ENCODE measurements around the gene RCOR1. TPM values are rescaled to one million over a fixed set of nuclear protein-coding genes. Genes with fewer than 3 reads are reported as not detected.
"Not testable (repeated sequence)": the region's sequence is repeated elsewhere in the genome, so short reads cannot be mapped to it uniquely, and the experiment has no call there.

The RCOR1 gene
- total RNA-seq, 1 experiment from 2014 or later: 34.1 TPM

DNA sequence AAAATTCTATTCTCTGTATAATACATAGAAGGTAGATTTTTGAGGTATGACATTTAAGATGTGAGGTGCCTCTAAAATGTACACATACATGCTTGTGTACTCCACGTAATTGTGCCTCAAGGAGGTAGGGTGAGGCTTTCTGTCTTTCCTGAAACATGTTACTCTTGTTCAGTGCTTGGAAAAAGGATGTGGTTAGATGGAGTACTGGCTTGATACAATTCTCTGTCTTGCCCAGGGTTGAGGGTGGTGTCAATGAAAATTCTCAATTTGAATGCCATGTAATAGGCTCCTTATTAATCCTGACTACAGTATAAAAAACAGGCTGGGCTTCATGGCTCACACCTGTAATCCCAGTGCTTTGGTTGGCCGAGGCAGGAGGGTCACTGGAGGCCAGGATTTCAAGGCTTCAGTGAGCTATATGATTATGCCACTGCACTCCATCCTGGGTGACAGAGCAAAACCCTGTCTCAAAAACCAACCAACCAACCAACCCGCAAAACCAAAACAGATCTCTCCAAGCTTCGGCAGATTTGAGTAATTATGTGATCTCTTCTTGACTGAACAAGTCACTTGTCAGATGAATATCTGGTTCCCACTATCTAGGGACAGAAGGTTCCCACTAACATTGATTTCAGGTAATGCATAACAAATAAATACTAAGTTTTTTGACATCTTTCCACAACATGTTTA is 41.6 kb downstream of the RCOR1 start:
- no peaks in the 10 kb centered on the region for H4K20me1 ChIP-seq (ENCODE audit: control insufficient read depth, insufficient read depth, insufficient read length)
- peaks cover 20 to 31% of the 10 kb centered on the region in 2 experiments for H3K4me1 Mint-ChIP-seq
- no peak overlapping the region for H3K4me2 ChIP-seq (ENCODE audit: insufficient read depth, insufficient read length, low read length)
- no peak overlapping the region for H3K14ac ChIP-seq (ENCODE audit: insufficient read depth, low read length)
- H3K9me3 Mint-ChIP-seq: no peaks in the 10 kb centered on the region
- no peak overlapping the region for H3K27ac Mint-ChIP-seq
- no peak overlapping the region for H2BK5ac ChIP-seq (ENCODE audit: insufficient read length, low read length)
- H2BK12ac ChIP-seq (ENCODE audit: insufficient read length, low read depth, low read length): no peak overlapping the region
- H4K8ac ChIP-seq (replicated peaks; ENCODE audit: insufficient read length, low read depth, low read length): no peak overlapping the region
- no peak overlapping the region for H4K5ac ChIP-seq (ENCODE audit: insufficient read length, low read depth, low read length)
- no peaks in the 10 kb centered on the region for H3K27me3 Mint-ChIP-seq (ENCODE audit: low read depth)
- H2AFZ ChIP-seq (ENCODE audit: low read length): no peak overlapping the region
- no peak overlapping the region for H3K9ac ChIP-seq (ENCODE audit: extremely low read depth, insufficient read length, low read length)
- no peak overlapping the region for H4K91ac ChIP-seq (ENCODE audit: insufficient read length, low read depth, low read length)
- no CpG with 5 or more reads among the region's 4 CpGs for WGBS (ENCODE audit: extremely low coverage, insufficient read length, low lambda C conversion rate)
- H3K36me3 Mint-ChIP-seq (ENCODE audit: insufficient read depth in 1 of 3, low read depth in 3 of 3): 0 out of 7 replicates have a peak, but pooled peaks cover 0 to under 1% (median 0%) of the 10 kb centered on the region in 3 experiments
- H3K18ac ChIP-seq (ENCODE audit: insufficient read length, low read depth, low read length): no peak overlapping the region
- H3K4me3 Mint-ChIP-seq: no peak overlapping the region
- TF ChIP-seq, protein P1, sequence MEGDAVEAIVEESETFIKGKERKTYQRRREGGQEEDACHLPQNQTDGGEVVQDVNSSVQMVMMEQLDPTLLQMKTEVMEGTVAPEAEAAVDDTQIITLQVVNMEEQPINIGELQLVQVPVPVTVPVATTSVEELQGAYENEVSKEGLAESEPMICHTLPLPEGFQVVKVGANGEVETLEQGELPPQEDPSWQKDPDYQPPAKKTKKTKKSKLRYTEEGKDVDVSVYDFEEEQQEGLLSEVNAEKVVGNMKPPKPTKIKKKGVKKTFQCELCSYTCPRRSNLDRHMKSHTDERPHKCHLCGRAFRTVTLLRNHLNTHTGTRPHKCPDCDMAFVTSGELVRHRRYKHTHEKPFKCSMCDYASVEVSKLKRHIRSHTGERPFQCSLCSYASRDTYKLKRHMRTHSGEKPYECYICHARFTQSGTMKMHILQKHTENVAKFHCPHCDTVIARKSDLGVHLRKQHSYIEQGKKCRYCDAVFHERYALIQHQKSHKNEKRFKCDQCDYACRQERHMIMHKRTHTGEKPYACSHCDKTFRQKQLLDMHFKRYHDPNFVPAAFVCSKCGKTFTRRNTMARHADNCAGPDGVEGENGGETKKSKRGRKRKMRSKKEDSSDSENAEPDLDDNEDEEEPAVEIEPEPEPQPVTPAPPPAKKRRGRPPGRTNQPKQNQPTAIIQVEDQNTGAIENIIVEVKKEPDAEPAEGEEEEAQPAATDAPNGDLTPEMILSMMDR (conservative IDR thresholded peaks at IDR 0.05): no peak
- no peaks in the 10 kb centered on the region for H3K9me3 ChIP-seq (ENCODE audit: control insufficient read depth, low read depth, low read length)
- H3K27ac ChIP-seq (ENCODE audit: insufficient read length, low read depth, low read length): no peak overlapping the region
- H3K79me1 ChIP-seq (ENCODE audit: insufficient read depth, low read depth, low read length, poor library complexity, severe bottlenecking): peaks cover 19% of the 10 kb centered on the region
- no peak overlapping the region for H2BK15ac ChIP-seq (ENCODE audit: low read depth, low read length)
- H3K4me1 ChIP-seq (ENCODE audit: insufficient read depth, low read length): peaks cover 2% of the 10 kb centered on the region
- H2BK120ac ChIP-seq (ENCODE audit: low read depth, low read length, poor library complexity, severe bottlenecking): no peak overlapping the region
- no peak overlapping the region for H3K56ac ChIP-seq (ENCODE audit: insufficient read length, low read depth, low read length)
- no peaks in the 10 kb centered on the region for H3K27me3 ChIP-seq (ENCODE audit: insufficient read depth, low read length)
- no peaks in the 10 kb centered on the region for H3K23me2 ChIP-seq (ENCODE audit: insufficient read length, low read depth, low read length, poor library complexity, severe bottlenecking)
- H3K23ac ChIP-seq (ENCODE audit: insufficient read length, low read depth, low read length): no peak overlapping the region
- no peak overlapping the region for H2AK5ac ChIP-seq (ENCODE audit: insufficient read length, low read length)
- DNase-seq: no peak
- no peak overlapping the region for H2BK20ac ChIP-seq (ENCODE audit: low read depth, low read length, poor library complexity, severe bottlenecking)
- no peak overlapping the region for H3K4ac ChIP-seq (ENCODE audit: low read depth, low read length)
- peaks cover 10% of the 10 kb centered on the region; the same call in 1 of the 2 replicates for H3K79me2 ChIP-seq (ENCODE audit: insufficient read depth, low read length)
- no peak overlapping the region for H3T11ph ChIP-seq (ENCODE audit: low read length)

DNA sequence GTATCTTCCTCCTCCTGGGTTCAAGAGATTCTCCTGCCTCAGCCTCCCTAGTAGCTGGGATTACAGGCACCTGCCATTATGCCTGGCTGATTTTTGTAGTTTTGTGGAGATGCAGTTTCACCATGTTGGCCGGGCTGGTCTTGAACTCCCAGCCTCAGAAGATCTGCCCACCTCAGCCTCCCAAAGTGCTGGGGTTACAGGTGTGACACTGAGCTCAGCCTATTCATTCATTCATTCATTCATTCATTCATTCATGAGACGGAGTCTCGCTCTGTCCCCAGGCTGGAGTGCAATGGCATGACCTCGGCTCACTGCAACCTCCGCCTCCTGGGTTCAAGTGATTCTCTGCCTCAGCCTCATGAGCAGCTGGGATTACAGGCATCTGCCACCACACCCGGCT is 47.2 kb downstream of the RCOR1 start:
- H3K27ac ChIP-seq (ENCODE audit: insufficient read length, low read depth, low read length); H4K91ac ChIP-seq (ENCODE audit: insufficient read length, low read depth, low read length); H3K27me3 ChIP-seq (ENCODE audit: insufficient read depth, low read length); DNase-seq; H3K23me2 ChIP-seq (ENCODE audit: insufficient read length, low read depth, low read length, poor library complexity, severe bottlenecking); H4K5ac ChIP-seq (ENCODE audit: insufficient read length, low read depth, low read length); H3K14ac ChIP-seq (ENCODE audit: insufficient read depth, low read length); H2BK15ac ChIP-seq (ENCODE audit: low read depth, low read length); H2BK5ac ChIP-seq (ENCODE audit: insufficient read length, low read length); H4K8ac ChIP-seq (replicated peaks; ENCODE audit: insufficient read length, low read depth, low read length); H2BK12ac ChIP-seq (ENCODE audit: insufficient read length, low read depth, low read length); H3K79me1 ChIP-seq (ENCODE audit: insufficient read depth, low read depth, low read length, poor library complexity, severe bottlenecking); H2AFZ ChIP-seq (ENCODE audit: low read length); H3K9ac ChIP-seq (ENCODE audit: extremely low read depth, insufficient read length, low read length); H3K18ac ChIP-seq (ENCODE audit: insufficient read length, low read depth, low read length); H2BK20ac ChIP-seq (ENCODE audit: low read depth, low read length, poor library complexity, severe bottlenecking); H3K4ac ChIP-seq (ENCODE audit: low read depth, low read length); H3K27me3 Mint-ChIP-seq (ENCODE audit: low read depth); H3K27ac Mint-ChIP-seq; H3T11ph ChIP-seq (ENCODE audit: low read length); H3K36me3 Mint-ChIP-seq (ENCODE audit: insufficient read depth in 1 of 3, low read depth in 3 of 3); H3K56ac ChIP-seq (ENCODE audit: insufficient read length, low read depth, low read length); H3K4me3 Mint-ChIP-seq; H3K4me2 ChIP-seq (ENCODE audit: insufficient read depth, insufficient read length, low read length); H3K23ac ChIP-seq (ENCODE audit: insufficient read length, low read depth, low read length); H2AK5ac ChIP-seq (ENCODE audit: insufficient read length, low read length); H3K9me3 ChIP-seq (ENCODE audit: control insufficient read depth, low read depth, low read length); H3K4me1 ChIP-seq (ENCODE audit: insufficient read depth, low read length); H2BK120ac ChIP-seq (ENCODE audit: low read depth, low read length, poor library complexity, severe bottlenecking); H3K9me3 Mint-ChIP-seq; H4K20me1 ChIP-seq (ENCODE audit: control insufficient read depth, insufficient read depth, insufficient read length): not testable (repeated sequence)
- H3K79me2 ChIP-seq (ENCODE audit: insufficient read depth, low read length): peaks cover 11% of the 10 kb centered on the region; the same call in 1 of the 2 replicates
- WGBS (ENCODE audit: extremely low coverage, insufficient read length, low lambda C conversion rate): no CpG with 5 or more reads among the region's 6 CpGs
- peaks cover 26 to 31% of the 10 kb centered on the region in 2 experiments for H3K4me1 Mint-ChIP-seq
